CD4-positive, alpha-beta T cell treated with Interleukin-4 for 1 hour (primary cell): ENCODE data around the gene ZNF628.
"Not testable (repeated sequence)": the region's sequence is repeated elsewhere in the genome, so short reads cannot be mapped to it uniquely, and the experiment has no call there.

Source experiments
- DNase-seq, 2 donors: peaks; one replicate each; pipeline ENCODE4 v3.0.0-alpha.2; 2020 to 2022

Gene ZNF628

GRCh38 chr19:55484593-55485438, 8.4 kb downstream of the ZNF628 start, which contains the start of gene NAT14:
NAT14 (plus strand) TSS chr19:55485188; CDS start chr19:55485709, 521 bp downstream.
- peak; percentile 72 to 73 for DNase-seq

DNA sequence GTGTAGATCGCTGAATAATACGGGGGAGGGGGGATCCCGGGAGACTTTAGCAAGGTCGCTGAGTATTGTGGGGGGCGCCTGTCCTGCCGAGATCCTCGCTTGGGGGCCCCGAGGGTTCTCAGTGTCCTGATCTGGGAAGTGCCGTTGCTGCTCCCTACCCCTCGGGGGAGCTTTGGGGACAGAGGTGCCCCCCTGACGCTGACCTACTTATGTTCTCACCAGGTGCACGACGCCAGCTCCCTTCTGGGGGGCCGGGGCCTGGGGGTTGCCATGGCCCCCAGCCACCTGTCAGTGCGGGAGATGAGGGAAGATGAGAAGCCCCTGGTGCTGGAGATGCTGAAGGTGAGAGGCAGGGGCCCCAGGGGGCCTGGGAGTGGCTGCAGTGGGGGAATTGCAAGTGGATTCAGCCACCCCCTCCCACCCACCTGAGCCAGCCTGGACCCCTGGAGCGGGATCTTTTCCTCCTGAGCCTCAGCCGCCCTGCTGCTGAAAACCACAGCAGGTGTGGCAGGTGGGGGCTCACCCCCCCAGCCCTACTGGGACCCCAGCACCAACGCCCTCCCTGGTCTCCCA, 9.1 kb downstream of the ZNF628 start:
- DNase-seq: no peak

DNA sequence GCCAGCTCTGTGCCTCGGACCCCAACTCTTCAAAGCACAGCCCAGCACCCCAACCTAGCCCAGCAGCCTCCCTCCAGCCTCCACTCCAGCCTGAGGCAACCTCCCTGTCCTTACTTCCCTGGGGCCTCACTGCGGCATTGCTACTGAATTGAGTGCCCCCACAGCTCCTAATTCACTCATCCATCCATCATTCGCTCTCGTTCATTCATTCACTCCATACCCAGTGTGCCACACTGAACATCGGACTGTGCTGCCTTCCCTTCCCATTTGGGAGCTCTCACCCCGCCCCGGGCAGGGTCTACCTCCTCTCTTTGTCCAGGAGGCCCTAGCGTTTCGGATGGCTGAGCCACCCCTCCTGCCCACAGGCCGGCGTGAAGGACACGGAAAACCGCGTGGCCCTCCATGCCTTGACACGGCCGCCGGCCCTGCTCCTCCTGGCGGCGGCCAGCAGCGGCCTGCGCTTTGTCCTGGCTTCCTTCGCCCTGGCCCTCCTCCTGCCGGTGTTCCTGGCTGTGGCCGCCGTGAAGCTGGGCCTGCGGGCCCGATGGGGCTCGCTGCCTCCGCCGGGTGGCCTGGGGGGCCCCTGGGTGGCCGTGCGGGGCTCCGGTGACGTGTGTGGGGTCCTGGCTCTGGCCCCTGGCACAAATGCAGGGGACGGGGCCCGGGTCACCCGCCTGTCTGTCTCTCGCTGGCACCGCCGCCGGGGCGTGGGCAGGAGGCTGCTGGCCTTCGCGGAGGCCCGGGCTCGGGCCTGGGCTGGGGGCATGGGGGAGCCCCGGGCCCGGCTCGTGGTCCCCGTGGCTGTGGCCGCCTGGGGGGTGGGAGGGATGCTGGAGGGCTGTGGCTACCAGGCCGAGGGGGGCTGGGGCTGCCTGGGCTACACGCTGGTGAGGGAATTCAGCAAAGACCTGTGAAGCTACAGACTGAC, 9.9 kb downstream of the ZNF628 start:
- DNase-seq: no peak

DNA sequence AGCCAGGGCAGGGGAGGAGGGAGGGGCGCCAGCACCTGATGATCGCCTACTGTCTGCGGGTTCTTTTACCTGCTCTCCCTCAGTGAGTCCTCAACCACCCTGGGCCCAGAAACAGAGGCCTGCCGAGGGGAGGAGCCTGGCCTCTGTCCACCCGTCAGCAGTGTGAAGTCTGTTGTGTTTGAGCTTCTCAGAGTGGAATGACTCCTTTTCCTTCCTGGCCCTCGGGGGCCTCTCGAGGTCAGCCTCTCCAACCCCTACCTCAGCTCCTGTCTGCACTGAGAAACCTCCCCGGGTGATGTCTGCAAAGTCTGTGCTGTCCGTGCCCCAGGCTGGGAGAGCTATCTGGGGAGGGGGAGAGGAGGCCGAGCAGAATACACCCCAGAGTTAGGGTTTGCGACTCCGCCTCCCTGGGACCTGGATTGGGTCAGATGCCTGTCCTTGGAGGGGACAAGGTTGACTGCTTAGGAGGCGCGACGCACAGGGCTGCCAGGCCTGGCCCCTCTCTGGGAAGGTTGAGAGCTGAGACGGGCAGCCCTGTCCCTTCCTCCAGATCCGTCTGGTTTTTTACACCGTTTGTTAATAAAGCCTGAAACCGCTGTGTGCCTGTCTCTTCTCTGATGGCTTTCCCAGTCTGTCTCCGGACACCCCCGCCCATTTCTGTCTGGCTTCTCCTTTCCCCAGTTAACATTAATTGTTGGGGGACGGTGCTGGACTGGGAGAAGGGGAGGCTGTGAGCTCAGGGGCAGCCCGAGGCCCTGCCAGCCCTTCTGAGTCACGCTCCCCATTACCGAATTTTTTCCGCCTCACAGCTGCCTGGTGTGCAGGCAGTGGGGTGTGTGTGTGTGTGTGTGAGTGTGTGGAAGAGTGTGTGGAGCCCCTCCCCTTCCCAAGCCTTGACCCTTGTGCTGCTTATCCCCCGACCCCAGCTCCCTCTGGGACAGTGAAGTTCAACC, 10.8 kb downstream of the ZNF628 start:
- no peak for DNase-seq

- DNase-seq: no peak
Measured at GRCh38 chr19:55487924-55488687, 11.7 kb downstream of the ZNF628 start, which contains the start of gene SSC5D. SSC5D (plus strand) TSS chr19:55488436; CDS start chr19:55488590, 154 bp downstream.

DNA sequence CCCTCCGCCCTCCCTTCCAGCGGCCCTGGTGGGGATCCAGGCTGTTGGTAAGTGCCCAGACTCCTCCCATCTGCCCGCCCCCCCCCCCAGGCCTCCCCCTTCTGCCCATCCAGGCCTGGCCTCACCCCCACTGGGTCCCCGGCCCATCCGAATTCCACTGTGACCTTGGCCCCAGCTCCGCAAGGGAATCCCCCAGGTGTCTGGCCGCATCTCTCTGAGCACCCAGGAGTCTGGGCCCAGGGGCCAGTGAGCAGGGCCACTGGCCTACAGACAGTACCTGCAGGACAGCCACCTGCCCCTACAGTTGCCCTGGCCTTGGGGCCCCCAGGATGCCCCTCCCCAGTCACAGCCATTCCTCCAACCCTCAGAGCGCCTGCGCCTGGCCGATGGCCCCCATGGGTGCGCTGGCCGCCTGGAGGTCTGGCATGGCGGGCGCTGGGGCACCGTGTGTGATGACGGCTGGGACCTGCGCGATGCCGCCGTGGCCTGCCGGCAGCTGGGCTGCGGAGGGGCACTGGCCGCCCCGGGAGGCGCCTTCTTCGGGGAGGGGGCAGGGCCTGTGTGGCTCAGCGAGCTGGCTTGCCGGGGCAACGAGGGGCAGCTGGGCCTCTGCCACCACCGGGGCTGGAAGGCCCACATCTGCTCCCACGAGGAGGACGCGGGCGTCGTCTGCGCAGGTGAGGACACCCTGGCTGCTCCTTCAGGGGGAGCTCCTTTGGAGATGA, 12.7 kb downstream of the ZNF628 start:
- no peak for DNase-seq

DNA sequence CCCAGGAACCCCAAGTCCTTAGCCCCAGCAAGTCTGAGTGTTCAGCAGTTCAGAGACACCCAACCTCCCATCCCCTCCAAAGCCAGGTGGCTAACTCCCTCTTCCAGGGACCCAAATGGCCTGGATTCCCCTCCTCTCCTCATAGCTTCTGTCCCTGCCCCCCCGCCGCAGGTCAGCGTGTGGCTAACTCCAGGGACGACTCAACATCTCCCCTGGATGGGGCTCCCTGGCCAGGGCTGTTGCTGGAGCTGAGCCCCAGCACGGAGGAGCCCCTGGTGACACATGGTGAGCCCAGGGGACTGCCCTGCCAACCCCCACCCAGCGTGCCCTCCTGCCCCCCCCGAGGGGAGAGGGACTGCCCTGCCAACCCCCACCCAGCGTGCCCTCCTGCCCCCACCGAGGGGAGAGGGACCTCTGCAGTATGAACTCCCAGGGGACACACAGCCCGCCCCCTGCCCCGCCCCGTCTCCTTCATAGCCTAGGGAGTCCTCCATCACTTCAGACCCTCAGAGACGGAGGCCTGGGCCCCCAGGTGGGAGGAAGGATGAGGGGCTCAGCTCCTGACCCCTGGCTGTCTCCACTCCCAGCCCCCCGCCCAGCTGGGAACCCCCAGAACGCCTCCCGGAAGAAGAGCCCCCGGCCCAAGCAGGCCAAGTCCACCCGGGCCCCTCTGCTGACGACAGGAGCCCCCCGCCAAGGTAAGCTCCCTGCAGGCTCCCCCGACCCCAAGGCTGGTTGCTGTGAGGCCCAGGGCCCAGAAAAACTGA, 13.5 kb downstream of the ZNF628 start:
- DNase-seq: no peak

- DNase-seq: no peak
Measured at GRCh38 chr19:55490478-55491432, 14.3 kb downstream of the ZNF628 start.

GRCh38 chr19:55491546-55492360, 15.3 kb downstream of the ZNF628 start:
- no peak for DNase-seq

DNA sequence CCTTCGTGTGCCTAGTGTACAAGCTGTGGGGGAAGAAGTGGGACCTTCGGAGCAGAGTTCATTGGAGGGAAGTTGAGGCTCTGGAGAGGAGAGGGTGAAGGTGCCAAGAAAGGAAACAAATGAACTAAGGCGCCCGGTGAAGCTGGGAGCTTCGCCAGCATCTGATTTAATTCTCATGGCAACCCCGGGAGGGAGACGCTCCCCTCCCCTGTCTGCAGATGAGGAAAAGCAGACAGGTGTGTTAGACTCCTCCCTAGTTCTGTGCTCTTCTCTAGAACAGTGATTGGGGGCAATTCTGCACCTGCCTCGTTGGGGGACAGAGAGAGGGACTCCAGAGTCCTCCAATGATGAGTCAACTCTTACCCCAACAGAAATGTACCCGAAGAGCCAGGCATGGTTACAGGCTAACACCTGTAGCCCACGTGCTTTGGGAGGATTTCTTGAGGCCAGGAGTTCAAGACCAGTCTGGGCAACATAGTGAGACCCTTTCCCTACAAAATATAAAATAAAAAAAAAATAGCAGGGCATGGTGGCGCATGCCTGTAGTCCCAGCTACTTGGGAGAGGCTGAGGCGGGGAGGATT, 16.0 kb downstream of the ZNF628 start:
- no peak for DNase-seq

DNA sequence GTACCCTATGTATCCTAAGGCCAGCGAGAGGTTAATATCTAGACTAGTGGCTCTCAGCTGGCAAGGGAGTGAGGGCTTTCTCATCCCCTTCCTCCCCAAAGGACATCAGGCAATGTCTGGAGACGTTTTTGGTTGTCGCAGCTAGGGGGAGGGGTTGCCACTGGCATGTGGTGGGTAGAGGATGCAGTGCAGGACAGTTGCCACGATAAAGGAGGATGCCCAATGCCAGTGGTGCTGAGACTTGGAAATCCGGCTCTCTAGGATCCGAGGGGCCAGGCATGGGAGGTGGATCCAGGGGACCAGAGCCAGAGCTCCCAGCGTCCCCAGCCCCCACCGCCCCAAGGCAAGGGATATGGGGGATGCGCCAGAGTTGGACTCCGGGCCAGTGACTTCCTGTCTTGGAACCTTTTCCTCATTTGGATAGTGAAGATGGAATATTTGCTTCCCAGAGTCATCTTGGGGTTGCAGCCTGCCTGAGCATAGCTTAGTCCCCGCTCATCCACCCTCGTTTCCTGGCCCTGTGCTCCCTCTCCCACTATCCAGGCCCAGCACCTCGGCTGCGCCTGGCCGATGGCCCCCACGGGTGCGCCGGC, 16.7 kb downstream of the ZNF628 start:
- DNase-seq: no peak

GRCh38 chr19:55493645-55494171, 17.3 kb downstream of the ZNF628 start:
- no peak for DNase-seq

DNA sequence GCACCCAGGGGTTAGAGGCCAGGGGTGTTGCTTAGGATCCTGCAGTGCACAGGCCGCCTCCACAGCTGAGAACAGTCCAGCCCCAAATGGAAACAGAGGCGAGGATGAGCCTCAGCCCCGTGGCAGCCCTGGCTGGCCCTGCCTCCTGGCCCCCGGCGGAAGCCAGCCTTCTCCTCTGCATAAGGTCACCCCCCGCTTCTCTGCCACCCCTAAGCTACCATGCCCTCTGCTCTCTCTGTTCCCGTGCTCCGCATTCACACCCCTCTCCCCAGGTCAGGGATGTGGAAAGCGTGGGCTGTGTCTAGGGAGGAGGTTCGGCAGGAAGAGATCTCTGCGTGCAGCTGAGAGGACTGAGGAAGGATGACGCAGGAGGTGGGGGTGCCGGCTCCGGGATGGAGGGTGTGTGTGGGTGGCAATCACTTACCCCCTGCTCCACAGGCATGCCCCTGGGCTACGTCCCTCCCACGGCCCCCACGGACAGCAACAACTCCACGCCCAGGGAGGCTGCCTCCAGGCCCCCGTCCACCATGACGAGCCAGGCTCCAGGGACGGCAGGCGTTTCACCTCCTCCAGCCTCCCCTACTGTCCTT, 17.9 kb downstream of the ZNF628 start:
- no peak for DNase-seq

DNA sequence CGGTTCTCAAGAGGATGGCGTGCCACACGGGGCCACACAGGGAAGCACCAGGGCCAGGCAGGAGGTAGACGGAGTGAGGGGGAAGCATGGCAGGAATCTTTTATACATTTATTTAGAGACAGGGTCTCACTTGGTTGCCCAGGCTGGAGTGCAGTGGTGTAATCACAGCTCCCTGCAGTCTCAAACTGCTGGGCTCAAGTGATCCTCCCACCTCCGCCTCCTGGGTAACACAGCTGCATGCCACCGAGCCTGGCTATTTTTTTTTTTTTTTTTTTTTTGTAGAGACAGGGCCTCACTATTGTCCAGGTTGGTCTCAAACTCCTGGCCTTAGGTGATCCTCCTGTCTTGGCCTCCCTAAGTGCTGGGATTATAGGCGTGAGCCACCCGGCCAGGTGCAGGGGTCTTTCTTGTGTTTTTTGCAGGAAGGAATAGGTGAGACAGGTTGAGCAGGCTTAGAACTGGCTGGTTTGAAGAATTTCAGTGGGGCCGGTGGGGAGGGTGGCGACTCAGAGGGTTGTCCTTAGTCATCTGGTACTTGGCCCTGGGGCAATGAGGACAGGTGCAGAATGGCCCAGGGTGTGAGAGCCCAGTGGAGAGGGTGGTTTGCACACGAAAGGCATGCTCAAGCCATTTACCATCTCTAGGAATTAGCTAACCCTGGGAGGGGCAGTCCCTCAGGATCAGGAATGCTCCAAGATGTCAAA, 19.4 kb downstream of the ZNF628 start:
- DNase-seq: no peak

- DNase-seq: not testable (repeated sequence)
Measured at GRCh38 chr19:55496820-55497219, 20.4 kb downstream of the ZNF628 start.
